ENCODE measurements around the gene ACKR2. TPM values are rescaled to one million over a fixed set of nuclear protein-coding genes. Genes with fewer than 3 reads are reported as not detected.

The ACKR2 gene
- total RNA-seq, 1 donor from 2014 or later = 3.5 TPM

GRCh38 chr3:42886294-42886822 is 77.1 kb downstream of the ACKR2 start:
- no peak for DNase-seq (ENCODE audit: low read depth in 2 of 2)

DNA sequence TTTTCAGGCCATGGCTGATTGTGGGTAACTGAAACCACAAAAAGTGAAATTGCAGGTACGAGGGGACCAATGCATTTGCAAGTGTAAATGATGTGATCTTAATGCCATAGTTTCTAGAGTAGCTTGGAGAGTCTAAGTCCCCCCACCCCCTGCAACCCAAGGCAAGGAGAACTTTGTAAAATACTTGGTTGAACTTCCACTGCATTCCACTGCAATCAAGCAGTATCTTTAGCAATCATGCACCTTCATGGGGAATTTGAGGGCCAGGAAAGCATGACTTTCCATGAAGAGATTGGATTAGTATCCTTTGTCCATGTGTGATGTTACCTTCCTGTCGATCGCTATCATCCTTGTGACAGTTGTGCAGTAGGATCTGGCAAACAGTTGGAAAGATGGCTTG is 77.8 kb downstream of the ACKR2 start:
- DNase-seq (ENCODE audit: low read depth in 2 of 2) = no peak

DNA sequence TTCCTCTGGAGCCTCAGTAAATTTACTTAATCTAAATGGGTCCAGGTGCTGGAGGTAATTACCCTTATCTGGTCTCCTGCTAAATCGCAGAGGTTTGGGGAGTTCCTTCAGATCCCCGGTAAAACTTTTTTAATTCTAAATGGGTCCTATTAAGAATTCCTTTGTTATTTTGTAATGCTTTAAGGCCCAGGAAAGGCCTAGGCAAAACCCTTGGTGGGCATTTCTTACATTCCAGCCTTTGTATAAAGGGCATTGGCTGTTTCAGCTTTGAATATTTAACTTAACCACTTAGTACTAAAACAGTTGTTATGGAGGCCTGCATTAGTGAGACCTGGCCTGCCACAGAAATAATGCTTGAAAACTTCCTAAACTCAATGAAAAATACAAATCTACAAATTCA is 81.8 kb downstream of the ACKR2 start:
- no peak for DNase-seq (ENCODE audit: low read depth in 2 of 2)

DNA sequence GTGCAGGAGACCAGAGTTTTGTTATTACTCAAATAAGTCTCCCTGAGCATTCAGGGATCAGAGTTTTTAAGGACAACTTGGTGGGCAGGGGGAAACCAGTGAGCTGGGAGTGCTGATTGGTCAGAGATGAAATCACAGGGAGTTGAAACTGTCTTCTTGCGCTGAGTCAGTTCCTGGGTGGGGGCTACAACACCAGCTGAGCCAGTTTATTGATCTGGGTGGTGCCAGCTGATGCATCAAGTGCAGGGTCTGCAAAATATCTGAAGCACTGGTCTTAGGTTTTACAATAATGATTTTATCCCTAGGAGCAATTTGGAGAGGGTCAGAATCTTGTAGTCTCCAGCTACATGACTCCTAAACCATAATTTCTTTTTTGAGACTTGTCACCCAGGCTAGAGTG is 82.9 kb downstream of the ACKR2 start:
- no peak for DNase-seq (ENCODE audit: low read depth in 2 of 2)

GRCh38 chr3:42892807-42893206 is 83.6 kb downstream of the ACKR2 start:
- DNase-seq (ENCODE audit: low read depth in 2 of 2) = no peak

DNA sequence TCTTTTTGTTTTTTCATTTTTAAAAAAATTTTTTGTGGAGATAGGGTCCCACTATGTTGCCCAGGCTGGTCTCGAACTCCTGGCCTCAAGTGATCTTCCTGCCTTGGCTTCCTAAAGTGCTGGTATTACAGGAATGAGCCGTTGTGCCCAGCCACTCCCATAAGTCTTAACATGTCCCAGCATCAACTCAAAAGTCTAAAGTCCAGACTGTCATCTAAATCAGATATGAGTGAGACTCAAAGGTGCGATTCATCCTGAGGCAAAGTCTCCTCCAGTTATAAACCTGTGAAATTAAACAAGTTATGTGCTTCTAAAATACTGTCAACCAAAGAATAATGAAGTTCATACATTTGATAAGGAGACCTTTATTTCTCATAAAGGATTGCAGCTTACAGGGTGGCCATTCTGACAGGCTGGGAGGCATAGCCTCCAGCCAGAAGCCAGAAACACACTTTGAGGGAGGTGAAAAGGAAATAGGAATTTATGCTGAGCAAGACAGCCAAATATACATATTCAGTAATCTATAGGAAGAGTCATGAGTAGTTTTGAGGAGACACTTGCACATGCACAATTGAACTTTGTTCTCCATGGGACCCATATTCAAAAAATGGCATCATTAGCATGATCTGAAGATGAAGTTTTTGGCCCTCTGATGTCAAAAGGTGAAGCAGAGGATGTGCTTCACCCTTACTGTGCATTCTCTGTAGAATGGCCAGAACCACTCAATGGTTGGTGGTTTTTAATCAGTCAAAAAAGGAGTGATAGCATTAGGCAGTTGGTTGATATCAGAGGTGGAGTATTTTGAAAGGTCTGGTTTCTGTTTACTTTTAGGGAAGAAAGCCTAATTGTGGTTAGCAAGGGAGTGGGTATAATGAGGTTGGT is 85.7 kb downstream of the ACKR2 start:
- no peak for DNase-seq (ENCODE audit: low read depth in 2 of 2)

DNA sequence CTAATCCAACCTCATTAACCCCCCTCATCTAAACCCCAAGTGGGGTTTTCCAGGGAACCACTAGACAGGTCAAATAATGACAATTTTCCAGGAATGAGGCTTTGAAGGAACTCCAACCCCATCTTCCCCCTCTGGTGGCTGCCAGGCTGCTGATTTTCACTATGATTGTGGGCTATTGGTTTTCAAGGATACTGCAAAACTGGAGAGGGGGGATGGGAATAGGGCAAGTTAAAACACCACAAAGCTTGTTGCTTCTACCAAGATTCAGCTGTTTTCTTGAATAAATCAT is 86.3 kb downstream of the ACKR2 start:
- no peak for DNase-seq (ENCODE audit: low read depth in 2 of 2)

GRCh38 chr3:42898896-42899675 is 89.8 kb downstream of the ACKR2 start:
- no peak for DNase-seq (ENCODE audit: low read depth in 2 of 2)

GRCh38 chr3:42900226-42901072 is 91.2 kb downstream of the ACKR2 start:
- DNase-seq (ENCODE audit: low read depth in 2 of 2) = no peak

GRCh38 chr3:42901073-42901415 is 91.8 kb downstream of the ACKR2 start:
- no peak for DNase-seq (ENCODE audit: low read depth in 2 of 2)

GRCh38 chr3:42902257-42902656 is 93.0 kb downstream of the ACKR2 start:
- DNase-seq (ENCODE audit: low read depth in 2 of 2) = no peak

DNA sequence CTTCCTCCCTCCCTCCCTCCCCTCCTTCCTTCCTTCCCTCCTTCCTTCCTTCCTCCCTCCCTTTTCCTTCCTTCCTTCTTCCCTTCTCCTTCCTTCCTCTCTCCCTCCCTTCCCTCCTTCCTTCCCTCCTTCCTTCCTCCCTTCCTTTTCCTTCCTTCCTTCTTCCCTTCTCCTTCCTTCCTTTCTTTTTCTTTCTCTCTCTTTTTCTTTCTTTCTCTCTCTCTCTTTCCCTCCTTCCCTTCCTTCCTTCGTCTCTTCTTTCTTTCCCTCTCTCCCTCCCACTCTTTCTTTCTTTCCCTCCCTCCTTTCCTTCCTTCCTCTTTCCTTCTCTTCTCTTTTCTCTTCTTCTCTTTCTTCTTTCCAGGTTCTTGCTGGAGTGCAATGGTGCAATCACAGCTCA is 94.8 kb downstream of the ACKR2 start:
- DNase-seq (ENCODE audit: low read depth in 2 of 2) = no peak

DNA sequence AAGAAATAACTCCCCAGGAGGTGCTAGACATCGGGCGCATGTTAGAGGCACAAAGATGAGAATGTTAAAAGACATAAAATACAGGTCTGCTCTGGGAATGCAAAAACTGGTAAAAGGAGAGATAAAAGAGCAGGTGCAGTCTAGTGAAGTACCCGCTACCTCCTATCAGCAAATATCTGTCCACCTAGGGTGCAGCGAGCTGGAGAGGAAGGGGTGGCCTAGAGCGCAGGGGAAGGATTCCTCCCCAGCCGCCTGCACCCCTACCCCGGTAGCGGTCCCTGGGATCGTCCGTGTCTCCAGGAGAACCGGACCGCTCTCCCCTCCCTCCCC is 96.5 kb downstream of the ACKR2 start:
- DNase-seq (ENCODE audit: low read depth in 2 of 2) = no peak

- no peak for DNase-seq (ENCODE audit: low read depth in 2 of 2)
Measured at GRCh38 chr3:42906070-42906847, 97.0 kb downstream of the ACKR2 start, which contains the start of gene ZNF662. TSS of gene ZNF662 (plus strand) at chr3:42906142. CDS start at chr3:42908115, 1,973 bp downstream.

GRCh38 chr3:42906848-42907183 is 97.6 kb downstream of the ACKR2 start:
- no peak for DNase-seq (ENCODE audit: low read depth in 2 of 2)

DNA sequence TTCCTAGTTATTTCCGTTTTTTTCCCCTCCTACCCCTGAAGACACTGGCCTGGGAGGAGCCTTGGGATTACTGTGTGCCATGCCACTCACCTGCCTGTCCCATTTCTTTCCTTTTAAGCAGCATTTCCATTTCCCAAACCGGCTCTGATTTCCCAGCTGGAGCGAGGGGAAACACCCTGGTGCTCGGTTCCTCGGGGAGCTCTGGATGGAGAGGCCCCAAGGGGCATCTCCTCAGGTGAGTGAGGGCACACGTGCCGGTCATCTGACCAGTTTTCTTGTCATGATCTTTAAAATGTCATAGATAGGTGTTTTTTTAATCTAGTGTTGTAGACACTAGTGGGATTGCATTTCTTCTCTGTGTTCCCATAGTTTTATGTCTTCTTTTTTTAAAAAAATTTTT is 99.4 kb downstream of the ACKR2 start:
- no peak for DNase-seq (ENCODE audit: low read depth in 2 of 2)

DNA sequence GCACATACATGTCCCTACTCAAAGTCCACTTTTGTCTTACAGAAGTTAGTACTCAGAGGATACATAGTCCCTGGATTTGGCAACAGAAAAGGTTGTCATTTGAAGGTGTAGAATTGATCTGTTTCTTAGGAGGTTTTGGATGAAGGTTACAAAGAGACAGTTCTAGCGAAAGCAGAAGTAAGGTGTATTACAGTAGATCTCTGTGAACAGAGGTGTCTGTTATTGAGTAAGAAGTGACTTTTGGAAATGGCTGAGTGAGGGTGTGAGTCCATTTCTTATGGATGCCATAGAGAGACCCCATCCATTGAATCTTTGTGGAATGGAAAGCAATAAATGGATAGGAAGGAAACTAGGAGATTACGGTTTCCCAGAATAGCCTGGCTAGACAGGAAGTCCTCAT is 102.3 kb downstream of the ACKR2 start:
- DNase-seq (ENCODE audit: low read depth in 2 of 2) = no peak

DNA sequence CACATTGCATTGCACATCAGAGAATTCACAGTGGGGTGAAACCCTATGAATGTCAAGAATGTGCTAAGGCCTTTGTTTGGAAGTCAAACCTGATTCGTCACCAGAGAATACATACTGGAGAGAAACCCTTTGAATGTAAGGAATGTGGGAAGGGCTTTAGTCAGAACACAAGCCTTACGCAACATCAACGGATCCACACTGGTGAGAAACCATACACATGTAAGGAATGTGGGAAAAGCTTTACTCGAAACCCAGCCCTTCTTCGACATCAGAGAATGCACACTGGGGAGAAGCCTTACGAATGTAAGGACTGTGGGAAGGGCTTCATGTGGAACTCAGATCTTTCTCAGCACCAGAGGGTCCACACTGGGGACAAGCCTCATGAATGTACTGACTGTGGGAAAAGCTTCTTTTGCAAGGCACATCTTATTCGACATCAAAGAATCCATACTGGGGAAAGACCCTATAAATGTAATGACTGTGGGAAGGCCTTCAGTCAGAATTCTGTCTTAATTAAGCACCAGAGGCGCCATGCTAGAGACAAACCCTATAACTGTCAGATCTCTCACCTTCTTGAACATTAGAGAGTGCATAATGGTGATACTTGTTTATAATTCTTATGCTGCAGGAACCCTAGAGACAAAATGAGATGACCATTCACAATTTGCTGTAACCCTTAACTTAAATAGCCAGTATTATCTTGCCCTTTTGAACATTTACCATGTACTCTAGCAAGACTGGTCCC is 105.7 kb downstream of the ACKR2 start:
- no peak for DNase-seq (ENCODE audit: low read depth in 2 of 2)

Measured in dermis microvascular lymphatic vessel endothelial cell (primary cell).